ENCODE measurements around the gene SLC35F1. TPM values are rescaled to one million over a fixed set of nuclear protein-coding genes. Genes with fewer than 3 reads are reported as not detected.

The SLC35F1 gene
- polyA plus RNA-seq, 2 of the 4 experiments (the other 2 are of a cell fraction), result 0.01 TPM; not detected in 1

DNA sequence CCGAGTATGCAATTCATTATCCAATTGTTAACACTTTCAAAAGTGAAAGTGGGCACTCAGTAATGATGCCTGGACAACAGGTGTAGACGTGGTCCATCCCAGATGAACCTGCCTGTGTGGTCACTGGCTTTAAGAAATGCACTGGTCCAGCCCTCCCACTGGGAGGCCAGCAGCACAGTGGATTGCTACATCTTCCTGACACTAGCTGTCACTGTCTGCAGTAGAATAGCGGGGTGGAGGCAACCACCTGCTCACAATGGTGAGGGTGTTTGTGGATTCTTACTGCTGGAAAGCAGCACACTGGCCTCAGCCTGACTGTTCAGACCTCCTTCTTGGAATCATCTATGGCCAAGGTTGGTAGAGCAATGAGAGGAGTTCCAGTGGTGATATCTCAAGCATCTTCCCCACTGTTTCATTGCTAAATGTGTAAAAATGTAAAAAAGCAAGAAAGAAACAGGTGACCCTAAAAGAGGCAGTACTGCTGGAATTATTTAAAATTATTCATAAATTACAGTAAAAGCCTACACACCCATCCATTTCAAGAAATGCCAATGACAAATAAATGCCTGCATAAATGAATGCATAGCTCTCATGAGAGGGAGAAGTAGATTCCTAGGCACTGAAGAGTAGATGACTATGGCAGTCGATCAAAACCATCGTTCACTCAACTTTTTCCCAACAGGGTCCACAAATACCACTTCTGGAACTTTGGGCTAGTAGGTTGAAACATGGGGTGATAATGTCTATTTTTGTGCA is 413.0 kb downstream of the SLC35F1 start:
- no peak for FAIRE-seq
- DNase-seq (ENCODE audit: low read depth in 1 of 2, low spot score in 1 of 2), result no peak
- H3K9me3 ChIP-seq, result no peaks in the 10 kb centered on the region
- CTCF ChIA-PET, result interaction anchor here (0.6 kb wide), 1 partner anchor 194 kb away, joined by 3 read pairs; no protein-coding TSS in a partner anchor
- POLR2A ChIA-PET, result no interaction called here
- ATAC-seq, result no peak
- 36% methylated on average over 4 of the region's 5 CpGs for WGBS (ENCODE audit: missing lambda C conversion rate)
- TF ChIP-seq, protein P1, sequence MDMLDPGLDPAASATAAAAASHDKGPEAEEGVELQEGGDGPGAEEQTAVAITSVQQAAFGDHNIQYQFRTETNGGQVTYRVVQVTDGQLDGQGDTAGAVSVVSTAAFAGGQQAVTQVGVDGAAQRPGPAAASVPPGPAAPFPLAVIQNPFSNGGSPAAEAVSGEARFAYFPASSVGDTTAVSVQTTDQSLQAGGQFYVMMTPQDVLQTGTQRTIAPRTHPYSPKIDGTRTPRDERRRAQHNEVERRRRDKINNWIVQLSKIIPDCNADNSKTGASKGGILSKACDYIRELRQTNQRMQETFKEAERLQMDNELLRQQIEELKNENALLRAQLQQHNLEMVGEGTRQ (IDR thresholded peaks at IDR 0.05), result no peak
- TF ChIP-seq HOXA7 (CRISPR knock-in tag; IDR thresholded peaks at IDR 0.05), result no peak
- TF ChIP-seq, protein P2, sequence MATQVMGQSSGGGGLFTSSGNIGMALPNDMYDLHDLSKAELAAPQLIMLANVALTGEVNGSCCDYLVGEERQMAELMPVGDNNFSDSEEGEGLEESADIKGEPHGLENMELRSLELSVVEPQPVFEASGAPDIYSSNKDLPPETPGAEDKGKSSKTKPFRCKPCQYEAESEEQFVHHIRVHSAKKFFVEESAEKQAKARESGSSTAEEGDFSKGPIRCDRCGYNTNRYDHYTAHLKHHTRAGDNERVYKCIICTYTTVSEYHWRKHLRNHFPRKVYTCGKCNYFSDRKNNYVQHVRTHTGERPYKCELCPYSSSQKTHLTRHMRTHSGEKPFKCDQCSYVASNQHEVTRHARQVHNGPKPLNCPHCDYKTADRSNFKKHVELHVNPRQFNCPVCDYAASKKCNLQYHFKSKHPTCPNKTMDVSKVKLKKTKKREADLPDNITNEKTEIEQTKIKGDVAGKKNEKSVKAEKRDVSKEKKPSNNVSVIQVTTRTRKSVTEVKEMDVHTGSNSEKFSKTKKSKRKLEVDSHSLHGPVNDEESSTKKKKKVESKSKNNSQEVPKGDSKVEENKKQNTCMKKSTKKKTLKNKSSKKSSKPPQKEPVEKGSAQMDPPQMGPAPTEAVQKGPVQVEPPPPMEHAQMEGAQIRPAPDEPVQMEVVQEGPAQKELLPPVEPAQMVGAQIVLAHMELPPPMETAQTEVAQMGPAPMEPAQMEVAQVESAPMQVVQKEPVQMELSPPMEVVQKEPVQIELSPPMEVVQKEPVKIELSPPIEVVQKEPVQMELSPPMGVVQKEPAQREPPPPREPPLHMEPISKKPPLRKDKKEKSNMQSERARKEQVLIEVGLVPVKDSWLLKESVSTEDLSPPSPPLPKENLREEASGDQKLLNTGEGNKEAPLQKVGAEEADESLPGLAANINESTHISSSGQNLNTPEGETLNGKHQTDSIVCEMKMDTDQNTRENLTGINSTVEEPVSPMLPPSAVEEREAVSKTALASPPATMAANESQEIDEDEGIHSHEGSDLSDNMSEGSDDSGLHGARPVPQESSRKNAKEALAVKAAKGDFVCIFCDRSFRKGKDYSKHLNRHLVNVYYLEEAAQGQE (IDR thresholded peaks at IDR 0.05), result no peak
- TF ChIP-seq KDM1A (IDR thresholded peaks at IDR 0.05; ENCODE audit: low read depth), result no peak
- no peak for TF ChIP-seq NPAS2 (CRISPR knock-in tag; IDR thresholded peaks at IDR 0.05; ENCODE audit: borderline replicate concordance)
- no peak for TF ChIP-seq MYC (IDR thresholded peaks at IDR 0.05; ENCODE audit: borderline replicate concordance, low read length)
- TF ChIP-seq HEYL (CRISPR knock-in tag; IDR thresholded peaks at IDR 0.05), result no peak
- TF ChIP-seq JUN (IDR thresholded peaks at IDR 0.05), result no peak
- no peak for TF ChIP-seq RARB (CRISPR knock-in tag; IDR thresholded peaks at IDR 0.05)
- TF ChIP-seq ZSCAN20 (CRISPR knock-in tag; IDR thresholded peaks at IDR 0.05), result no peak
- TF ChIP-seq MAZ (IDR thresholded peaks at IDR 0.05; ENCODE audit: borderline replicate concordance, low read depth, low read length), result no peak
- no peak for TF ChIP-seq TP53 (CRISPR knock-in tag; IDR thresholded peaks at IDR 0.05)
- no peak for TF ChIP-seq RFX5 (IDR thresholded peaks at IDR 0.05)
- TF ChIP-seq HDAC2 (IDR thresholded peaks at IDR 0.05), result no peak
- no peak for TF ChIP-seq POLR2A (IDR thresholded peaks at IDR 0.05; ENCODE audit: low read length)
- TF ChIP-seq, protein P3, sequence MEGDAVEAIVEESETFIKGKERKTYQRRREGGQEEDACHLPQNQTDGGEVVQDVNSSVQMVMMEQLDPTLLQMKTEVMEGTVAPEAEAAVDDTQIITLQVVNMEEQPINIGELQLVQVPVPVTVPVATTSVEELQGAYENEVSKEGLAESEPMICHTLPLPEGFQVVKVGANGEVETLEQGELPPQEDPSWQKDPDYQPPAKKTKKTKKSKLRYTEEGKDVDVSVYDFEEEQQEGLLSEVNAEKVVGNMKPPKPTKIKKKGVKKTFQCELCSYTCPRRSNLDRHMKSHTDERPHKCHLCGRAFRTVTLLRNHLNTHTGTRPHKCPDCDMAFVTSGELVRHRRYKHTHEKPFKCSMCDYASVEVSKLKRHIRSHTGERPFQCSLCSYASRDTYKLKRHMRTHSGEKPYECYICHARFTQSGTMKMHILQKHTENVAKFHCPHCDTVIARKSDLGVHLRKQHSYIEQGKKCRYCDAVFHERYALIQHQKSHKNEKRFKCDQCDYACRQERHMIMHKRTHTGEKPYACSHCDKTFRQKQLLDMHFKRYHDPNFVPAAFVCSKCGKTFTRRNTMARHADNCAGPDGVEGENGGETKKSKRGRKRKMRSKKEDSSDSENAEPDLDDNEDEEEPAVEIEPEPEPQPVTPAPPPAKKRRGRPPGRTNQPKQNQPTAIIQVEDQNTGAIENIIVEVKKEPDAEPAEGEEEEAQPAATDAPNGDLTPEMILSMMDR (IDR thresholded peaks at IDR 0.05), result no peak
- TF ChIP-seq EHMT2 (IDR thresholded peaks at IDR 0.05; ENCODE audit: low read depth), result no peak
- TF ChIP-seq, protein P4, sequence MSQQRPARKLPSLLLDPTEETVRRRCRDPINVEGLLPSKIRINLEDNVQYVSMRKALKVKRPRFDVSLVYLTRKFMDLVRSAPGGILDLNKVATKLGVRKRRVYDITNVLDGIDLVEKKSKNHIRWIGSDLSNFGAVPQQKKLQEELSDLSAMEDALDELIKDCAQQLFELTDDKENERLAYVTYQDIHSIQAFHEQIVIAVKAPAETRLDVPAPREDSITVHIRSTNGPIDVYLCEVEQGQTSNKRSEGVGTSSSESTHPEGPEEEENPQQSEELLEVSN (IDR thresholded peaks at IDR 0.05; ENCODE audit: borderline replicate concordance, low read depth), result no peak
- TF ChIP-seq, protein P5, sequence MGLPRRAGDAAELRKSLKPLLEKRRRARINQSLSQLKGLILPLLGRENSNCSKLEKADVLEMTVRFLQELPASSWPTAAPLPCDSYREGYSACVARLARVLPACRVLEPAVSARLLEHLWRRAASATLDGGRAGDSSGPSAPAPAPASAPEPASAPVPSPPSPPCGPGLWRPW (IDR thresholded peaks at IDR 0.05), result no peak
- no peak overlapping the region for H3K4me2 ChIP-seq
- H3K27ac ChIP-seq, result no peak overlapping the region
- H3K4me3 ChIP-seq, result no peak overlapping the region
- no peaks in the 10 kb centered on the region for H3K4me1 ChIP-seq

DNA sequence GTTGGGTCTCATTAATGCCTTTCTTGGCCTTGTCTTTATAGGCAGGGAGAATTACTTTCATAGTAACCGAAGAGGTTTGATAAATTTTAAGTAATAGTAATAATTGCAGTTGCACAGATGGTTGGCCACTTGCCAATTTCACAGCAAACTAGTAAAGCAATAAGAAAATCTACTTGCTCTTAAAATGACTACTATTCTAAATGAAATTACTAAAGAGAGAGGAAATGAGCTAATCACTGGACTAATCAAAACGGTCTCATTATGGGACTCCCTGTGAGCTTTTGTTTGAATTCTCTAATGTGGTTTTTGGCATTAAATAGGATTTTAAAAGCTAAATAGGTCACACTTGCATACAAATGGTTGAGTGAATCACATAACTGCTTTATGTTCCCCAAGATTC is 413.6 kb downstream of the SLC35F1 start:
- no peak for ATAC-seq
- FAIRE-seq, result no peak
- no peak for TF ChIP-seq HOXB5 (CRISPR knock-in tag; IDR thresholded peaks at IDR 0.05)
- TF ChIP-seq SMC3 (IDR thresholded peaks at IDR 0.05), result no peak
- no peak for TF ChIP-seq CHD2 (IDR thresholded peaks at IDR 0.05; ENCODE audit: low read length, partially characterized antibody)
- no peak for TF ChIP-seq HDAC2 (IDR thresholded peaks at IDR 0.05)
- TF ChIP-seq HOXB13 (CRISPR knock-in tag; IDR thresholded peaks at IDR 0.05; ENCODE audit: low read depth), result no peak
- no peak for TF ChIP-seq NR3C1 (IDR thresholded peaks at IDR 0.05)
- no peak for TF ChIP-seq ELK1 (IDR thresholded peaks at IDR 0.05; ENCODE audit: low read depth, low read length)
- TF ChIP-seq JUN (IDR thresholded peaks at IDR 0.05), result no peak
- TF ChIP-seq ZFP36 (IDR thresholded peaks at IDR 0.05; ENCODE audit: borderline replicate concordance, partially characterized antibody), result no peak
- TF ChIP-seq TFCP2L1 (CRISPR knock-in tag; IDR thresholded peaks at IDR 0.05), result no peak
- no peak for TF ChIP-seq MYC (IDR thresholded peaks at IDR 0.05; ENCODE audit: borderline replicate concordance, low read length)
- TF ChIP-seq BCL3 (IDR thresholded peaks at IDR 0.05), result no peak

More for the DNA sequence above, 413.6 kb downstream of the SLC35F1 start:
- H3K4me1 ChIP-seq, result no peaks in the 10 kb centered on the region
- ChIA-PET CTCF (interaction anchor here (1.0 kb wide), 1 partner anchor 37 kb away, joined by 3 read pairs; no protein-coding TSS in a partner anchor), POLR2A (no interaction called here)
- no peak overlapping the region for H3K4me3 ChIP-seq
- H3K4me2 ChIP-seq, result no peak overlapping the region
- no peak for DNase-seq (ENCODE audit: low read depth in 1 of 2, low spot score in 1 of 2)
- 33% methylated on average over 2 of the region's 2 CpGs for WGBS (ENCODE audit: missing lambda C conversion rate)
- no peak overlapping the region for H3K27ac ChIP-seq
- no peaks in the 10 kb centered on the region for H3K9me3 ChIP-seq
